ENCODE data around the gene SOX8.

Gene SOX8

DNA sequence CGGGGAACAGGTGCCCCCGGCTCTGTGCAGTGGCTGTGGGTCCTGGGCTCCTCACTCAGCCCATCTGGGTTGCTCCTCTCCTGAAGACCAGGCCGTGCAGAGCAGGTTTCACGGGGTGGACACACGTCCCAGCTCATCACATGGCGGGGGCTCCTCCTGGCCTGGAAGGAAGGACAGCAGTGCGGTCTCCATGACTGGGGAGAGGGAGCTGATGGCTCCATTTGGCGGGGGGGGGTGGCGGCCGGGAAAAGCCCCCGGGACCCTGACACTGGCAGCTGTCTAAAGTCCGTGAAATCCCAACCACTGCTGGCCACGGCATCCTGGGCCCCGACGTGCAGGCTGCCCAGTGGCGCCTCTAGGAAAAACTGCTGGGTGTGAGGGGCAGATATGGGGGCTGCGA is 19.0 kb downstream of the SOX8 start:
- peaks cover 39% of the 10 kb centered on the region for H3K4me1 ChIP-seq (ENCODE audit: insufficient read depth, low read length)
- H2AFZ ChIP-seq (ENCODE audit: low read depth, low read length): no peak overlapping the region

DNA sequence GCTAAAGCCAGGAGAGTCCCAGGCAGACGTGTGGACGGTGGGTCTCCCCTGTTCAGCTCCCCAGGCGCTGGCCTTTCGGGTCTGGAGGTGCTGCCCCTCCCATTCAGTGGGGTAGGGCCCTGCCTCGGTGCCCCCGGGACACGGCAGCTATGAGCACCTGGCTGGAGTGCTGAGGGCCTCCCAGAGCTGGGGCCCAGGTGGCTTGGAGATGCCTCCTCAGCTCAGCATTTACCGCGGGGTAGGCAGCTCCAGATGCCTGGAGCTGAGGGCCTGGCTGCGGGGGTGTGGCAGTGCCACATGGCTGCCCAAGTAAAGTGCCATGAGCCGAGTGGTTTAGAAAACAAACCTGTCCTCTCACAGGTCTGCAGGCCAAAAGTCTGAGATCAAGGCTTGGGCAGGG is 19.5 kb downstream of the SOX8 start:
- no peak overlapping the region for H3K4me3 ChIP-seq (ENCODE audit: low read length)
- H3K9me3 ChIP-seq (ENCODE audit: low read length): peaks cover 7% of the 10 kb centered on the region
- no peaks in the 10 kb centered on the region for H3K36me3 ChIP-seq (ENCODE audit: insufficient read depth, low read length)
- no peak overlapping the region for H2AFZ ChIP-seq (ENCODE audit: low read depth, low read length)
- H3K27me3 ChIP-seq (ENCODE audit: insufficient read depth, low read length): peaks cover 8% of the 10 kb centered on the region
- peaks cover 36% of the 10 kb centered on the region for H3K4me1 ChIP-seq (ENCODE audit: insufficient read depth, low read length)

More for the DNA sequence above, 19.0 kb downstream of the SOX8 start:
- peaks cover 8% of the 10 kb centered on the region for H3K27me3 ChIP-seq (ENCODE audit: insufficient read depth, low read length)
- no peak overlapping the region for H3K4me3 ChIP-seq (ENCODE audit: low read length)
- no peaks in the 10 kb centered on the region for H3K36me3 ChIP-seq (ENCODE audit: insufficient read depth, low read length)
- H3K9me3 ChIP-seq (ENCODE audit: low read length): peaks cover 7% of the 10 kb centered on the region

DNA sequence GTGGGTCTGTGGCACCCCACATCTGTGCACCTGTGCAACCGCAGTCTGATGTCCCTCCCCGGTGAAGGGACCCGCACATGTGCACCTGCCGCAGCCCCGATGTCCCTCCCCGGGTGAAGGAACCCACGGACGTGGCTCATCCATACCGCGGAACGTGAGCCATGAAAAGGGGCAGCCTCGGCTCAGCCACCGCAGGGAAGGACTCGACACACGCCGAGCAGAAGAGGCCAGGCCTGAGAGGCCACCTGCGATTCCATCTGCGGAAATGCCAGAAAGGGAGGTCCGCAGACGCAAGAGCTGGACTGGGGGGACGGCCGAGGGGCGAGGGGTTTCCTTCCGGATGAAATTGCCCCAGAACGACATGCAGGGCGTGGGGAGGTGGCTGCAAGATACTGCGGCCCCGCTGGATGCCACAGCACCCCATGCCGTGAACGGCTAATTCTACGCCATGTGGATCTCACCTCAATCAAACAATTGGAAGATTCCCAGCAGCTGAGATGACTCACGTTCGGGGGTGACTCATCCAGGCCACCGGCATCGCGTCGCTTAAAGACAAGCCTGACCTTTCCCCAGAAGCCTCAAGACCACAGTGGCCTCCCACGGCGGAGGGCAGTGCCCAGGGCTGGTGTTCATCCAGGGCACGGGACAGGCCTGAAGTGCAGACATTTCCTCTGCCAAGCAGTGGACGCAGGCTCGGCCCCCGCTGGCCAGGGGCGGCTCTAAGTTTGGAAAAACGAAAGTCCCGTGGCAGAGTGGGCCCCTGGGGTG is 21.0 kb downstream of the SOX8 start:
- H3K4me1 ChIP-seq (ENCODE audit: insufficient read depth, low read length): peaks cover 22% of the 10 kb centered on the region
- peaks cover 7% of the 10 kb centered on the region for H3K9me3 ChIP-seq (ENCODE audit: low read length)
- H3K36me3 ChIP-seq (ENCODE audit: insufficient read depth, low read length): no peaks in the 10 kb centered on the region
- peaks cover 8% of the 10 kb centered on the region for H3K27me3 ChIP-seq (ENCODE audit: insufficient read depth, low read length)
- H2AFZ ChIP-seq (ENCODE audit: low read depth, low read length): no peak overlapping the region
- H3K4me3 ChIP-seq (ENCODE audit: low read length): no peak overlapping the region

DNA sequence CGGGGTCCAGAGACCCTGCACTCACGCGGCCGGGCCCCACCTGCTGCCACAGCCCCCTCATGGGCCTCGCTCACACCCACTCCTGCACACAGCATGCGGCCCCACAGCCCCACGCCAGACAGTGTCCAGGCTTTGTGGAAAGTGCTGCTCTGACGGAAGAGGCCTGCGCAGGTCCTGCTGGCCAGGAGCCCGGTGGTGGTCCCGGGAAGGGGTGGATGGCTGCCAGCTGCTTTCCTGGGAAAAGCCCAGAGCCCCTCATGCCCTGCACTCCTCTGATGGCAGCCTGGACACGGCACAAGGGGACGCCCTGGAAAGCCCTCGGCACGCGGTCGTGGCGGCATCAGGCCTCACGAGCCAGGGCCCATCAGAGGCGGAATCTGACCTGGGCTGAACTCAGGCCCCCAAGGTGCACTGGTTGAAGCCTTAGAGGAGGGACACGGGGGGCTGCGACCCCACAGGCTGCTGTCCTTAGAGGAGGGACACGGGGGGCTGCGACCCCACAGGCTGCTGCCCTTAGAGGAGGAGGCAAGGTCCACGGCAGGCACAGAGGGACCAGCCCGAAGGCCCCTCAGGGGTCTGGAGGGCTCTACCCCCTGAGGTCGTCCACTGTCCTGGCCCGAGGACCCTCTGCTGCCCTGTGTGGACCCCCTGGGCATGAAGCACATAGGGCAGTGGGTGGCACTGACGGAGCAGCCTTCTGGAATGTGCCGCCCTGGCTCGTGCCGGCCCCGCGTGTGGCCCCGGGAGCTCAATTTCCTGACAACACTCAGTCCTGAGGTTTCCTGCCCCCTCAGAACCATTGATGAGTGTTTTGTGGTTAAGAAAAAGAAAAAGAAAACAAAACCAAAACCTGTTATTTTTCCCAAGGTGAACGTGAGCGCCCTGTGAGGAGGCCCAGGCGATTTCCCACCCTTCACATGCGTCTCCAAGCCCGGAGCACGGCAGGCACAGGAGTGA is 22.1 kb downstream of the SOX8 start:
- H3K4me3 ChIP-seq (ENCODE audit: low read length): no peak overlapping the region
- peaks cover 11% of the 10 kb centered on the region for H3K27me3 ChIP-seq (ENCODE audit: insufficient read depth, low read length)
- H2AFZ ChIP-seq (ENCODE audit: low read depth, low read length): no peak overlapping the region
- H3K4me1 ChIP-seq (ENCODE audit: insufficient read depth, low read length): peaks cover 13% of the 10 kb centered on the region
- H3K9me3 ChIP-seq (ENCODE audit: low read length): peaks cover 7% of the 10 kb centered on the region
- H3K36me3 ChIP-seq (ENCODE audit: insufficient read depth, low read length): no peaks in the 10 kb centered on the region

DNA sequence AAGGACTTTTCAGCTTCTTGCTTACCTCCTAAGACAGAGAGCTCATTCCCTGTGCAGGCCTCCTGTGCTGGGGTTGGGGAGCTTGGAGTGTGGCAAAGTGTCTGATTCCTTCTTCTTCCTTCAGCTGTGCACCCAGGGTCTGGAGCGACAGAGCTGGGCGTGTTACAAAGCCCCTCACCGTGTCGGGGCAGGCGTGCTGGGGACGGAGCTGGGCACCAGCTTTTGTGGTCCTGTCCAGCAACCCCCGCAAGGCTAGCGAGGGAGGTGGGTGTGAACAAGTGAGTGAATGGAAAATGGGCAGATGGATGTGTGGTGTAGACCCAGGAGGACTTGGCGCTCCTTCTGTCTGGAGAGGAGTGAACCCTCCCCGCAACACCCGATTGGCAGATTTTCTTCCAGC is 23.7 kb downstream of the SOX8 start:
- H3K9me3 ChIP-seq (ENCODE audit: low read length): peaks cover 7% of the 10 kb centered on the region
- no peak overlapping the region for H2AFZ ChIP-seq (ENCODE audit: low read depth, low read length)
- H3K27me3 ChIP-seq (ENCODE audit: insufficient read depth, low read length): peaks cover 20% of the 10 kb centered on the region
- H3K4me1 ChIP-seq (ENCODE audit: insufficient read depth, low read length): peaks cover 20% of the 10 kb centered on the region
- H3K36me3 ChIP-seq (ENCODE audit: insufficient read depth, low read length): no peaks in the 10 kb centered on the region
- no peak overlapping the region for H3K4me3 ChIP-seq (ENCODE audit: low read length)

DNA sequence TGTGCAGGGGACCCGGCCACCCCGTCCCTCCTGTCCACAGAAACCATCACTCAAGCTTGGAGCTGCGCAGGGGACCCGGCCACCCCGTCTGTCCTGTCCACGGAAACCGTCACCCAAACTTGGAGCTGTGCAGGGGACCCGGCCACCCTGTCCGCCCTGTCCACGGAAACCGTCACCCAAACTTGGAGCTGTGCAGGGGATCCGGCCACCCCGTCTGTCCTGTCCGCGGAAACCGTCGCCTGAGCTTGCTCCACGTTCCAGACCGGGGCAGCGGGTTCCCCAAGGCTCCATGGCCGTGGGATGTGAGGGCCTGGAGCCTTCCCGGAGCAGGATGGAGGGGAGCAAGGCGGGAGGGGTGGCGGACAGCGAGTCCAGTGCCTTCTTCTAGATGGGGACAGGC is 25.2 kb downstream of the SOX8 start:
- Histone ChIP-seq H3K4me1 (ENCODE audit: insufficient read depth, low read length) (peaks cover 32% of the 10 kb centered on the region), H3K9me3 (ENCODE audit: low read length) (no peaks in the 10 kb centered on the region), H2AFZ (ENCODE audit: low read depth, low read length) (no peak overlapping the region), H3K36me3 (ENCODE audit: insufficient read depth, low read length) (no peaks in the 10 kb centered on the region), H3K27me3 (ENCODE audit: insufficient read depth, low read length) (peaks cover 30% of the 10 kb centered on the region), H3K4me3 (ENCODE audit: low read length) (no peak overlapping the region)

DNA sequence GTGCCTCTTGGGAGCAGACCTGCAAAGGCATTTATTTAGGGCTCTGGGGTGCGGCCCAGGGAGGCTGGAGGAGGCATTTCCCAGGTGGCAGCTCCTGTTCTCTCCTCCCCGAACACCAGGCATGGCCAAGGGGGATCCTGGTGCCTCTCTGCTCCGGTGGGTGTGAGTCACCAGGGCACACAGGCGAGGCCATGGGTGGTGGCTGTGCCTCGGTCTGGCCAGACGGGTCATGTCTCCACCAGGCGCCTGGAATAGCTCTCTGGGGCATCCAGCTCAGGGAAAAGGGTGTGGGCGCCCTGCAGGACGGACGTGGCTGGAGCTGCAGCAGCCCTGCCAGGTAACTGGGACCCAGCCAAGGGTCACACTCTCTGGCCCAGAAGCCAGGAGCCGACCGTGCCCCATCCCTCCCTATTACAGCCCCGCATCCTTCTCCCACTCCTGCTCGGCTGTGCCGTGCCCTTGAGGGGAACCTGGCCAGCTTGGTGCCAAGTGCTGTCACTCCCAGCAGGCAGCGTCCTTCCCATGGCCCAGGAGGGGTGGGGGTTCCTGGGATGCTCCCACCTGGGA is 25.8 kb downstream of the SOX8 start:
- Histone ChIP-seq H2AFZ (ENCODE audit: low read depth, low read length) (no peak overlapping the region), H3K27me3 (ENCODE audit: insufficient read depth, low read length) (peaks cover 31% of the 10 kb centered on the region)

DNA sequence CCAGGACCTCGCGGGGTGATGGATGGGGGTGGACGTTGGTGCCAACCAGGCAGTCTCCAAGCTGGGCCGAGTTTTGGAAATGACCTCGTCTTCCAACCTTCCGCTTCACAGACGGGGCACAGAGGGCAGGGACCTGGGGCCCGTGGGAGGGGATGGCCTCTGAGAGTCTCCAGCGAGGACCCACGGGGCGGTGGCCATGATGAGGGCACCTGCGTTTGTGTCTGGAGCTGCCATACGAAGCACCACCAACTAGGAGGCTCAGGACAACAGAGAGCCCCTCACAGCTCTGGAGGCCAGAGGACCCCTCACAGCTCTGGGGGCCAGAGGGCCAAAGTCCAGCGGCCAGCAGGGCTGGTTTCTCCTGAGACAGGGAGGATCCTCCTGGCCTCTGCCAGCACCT is 26.5 kb downstream of the SOX8 start:
- no peaks in the 10 kb centered on the region for H3K36me3 ChIP-seq (ENCODE audit: insufficient read depth, low read length)
- H3K4me1 ChIP-seq (ENCODE audit: insufficient read depth, low read length): peaks cover 23% of the 10 kb centered on the region
- H3K9me3 ChIP-seq (ENCODE audit: low read length): no peaks in the 10 kb centered on the region
- no peak overlapping the region for H3K4me3 ChIP-seq (ENCODE audit: low read length)
- no peak overlapping the region for H2AFZ ChIP-seq (ENCODE audit: low read depth, low read length)
- peaks cover 32% of the 10 kb centered on the region for H3K27me3 ChIP-seq (ENCODE audit: insufficient read depth, low read length)

More for the DNA sequence above, 25.8 kb downstream of the SOX8 start:
- peaks cover 30% of the 10 kb centered on the region for H3K4me1 ChIP-seq (ENCODE audit: insufficient read depth, low read length)
- H3K9me3 ChIP-seq (ENCODE audit: low read length): no peaks in the 10 kb centered on the region
- H3K36me3 ChIP-seq (ENCODE audit: insufficient read depth, low read length): no peaks in the 10 kb centered on the region
- H3K4me3 ChIP-seq (ENCODE audit: low read length): no peak overlapping the region

DNA sequence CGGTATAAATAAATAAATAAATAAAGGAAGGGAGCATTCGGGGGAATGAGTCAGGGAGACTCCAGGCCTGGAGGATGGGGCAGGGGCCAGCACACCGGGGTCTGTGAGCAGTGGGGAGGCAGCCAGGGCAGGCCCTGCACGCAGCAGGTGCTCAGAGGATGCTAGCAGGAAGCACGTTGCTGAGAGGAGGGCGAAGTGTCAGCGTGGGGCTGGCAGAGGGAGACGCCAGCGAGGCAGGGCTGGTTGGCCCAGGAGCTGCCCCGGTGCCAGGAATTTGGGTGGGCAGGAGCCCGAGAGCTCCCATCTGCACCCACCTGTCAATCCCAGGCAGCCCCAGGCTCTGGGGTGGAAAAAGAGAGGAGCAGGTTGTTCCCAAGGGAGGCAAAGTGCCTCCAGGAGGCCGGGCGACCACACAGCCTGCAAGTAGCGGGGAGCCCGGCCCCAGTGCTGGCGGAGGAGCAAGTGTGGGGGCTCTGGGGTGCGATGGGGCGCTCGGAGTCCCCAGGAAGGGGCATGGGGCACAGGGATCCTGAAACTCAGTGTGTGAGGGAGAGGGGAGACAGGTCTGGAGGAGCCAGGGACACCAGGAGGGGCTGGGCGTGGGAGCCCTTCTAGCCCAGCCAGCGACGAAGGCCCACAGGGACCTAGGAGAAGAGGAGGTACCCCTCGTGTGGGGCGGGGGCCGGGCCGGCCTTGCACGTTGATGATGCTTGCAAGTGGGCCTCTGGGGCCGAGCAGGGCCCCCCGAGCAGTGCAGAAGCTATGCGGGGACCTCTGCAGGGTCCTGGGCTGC is 28.0 kb downstream of the SOX8 start:
- peaks cover 19% of the 10 kb centered on the region for H3K4me1 ChIP-seq (ENCODE audit: insufficient read depth, low read length)
- peaks cover 34% of the 10 kb centered on the region for H3K27me3 ChIP-seq (ENCODE audit: insufficient read depth, low read length)
- no peaks in the 10 kb centered on the region for H3K36me3 ChIP-seq (ENCODE audit: insufficient read depth, low read length)
- no peaks in the 10 kb centered on the region for H3K9me3 ChIP-seq (ENCODE audit: low read length)
- no peak overlapping the region for H3K4me3 ChIP-seq (ENCODE audit: low read length)
- H2AFZ ChIP-seq (ENCODE audit: low read depth, low read length): no peak overlapping the region

DNA sequence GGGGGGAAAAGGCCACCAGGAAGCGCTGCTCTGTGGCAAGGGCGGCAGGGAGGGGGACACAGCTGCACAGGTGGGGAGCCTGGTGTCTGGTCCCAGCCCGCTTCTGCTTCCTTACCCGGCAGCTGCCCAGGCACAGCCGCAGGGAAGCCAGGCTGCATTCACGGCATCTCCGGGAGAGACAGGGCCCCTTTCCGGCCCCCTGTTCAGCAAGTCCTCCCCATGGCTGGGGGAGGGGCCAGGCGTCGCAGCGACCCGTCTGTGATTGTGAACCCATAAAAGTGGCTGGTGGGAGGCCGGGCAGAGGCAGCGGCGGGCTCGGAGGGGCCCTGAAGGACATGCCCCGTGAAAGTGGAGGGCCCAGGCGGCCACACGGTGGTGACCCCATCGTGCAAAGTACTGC is 28.7 kb downstream of the SOX8 start:
- Histone ChIP-seq H3K4me1 (ENCODE audit: insufficient read depth, low read length) (peaks cover 19% of the 10 kb centered on the region), H3K4me3 (ENCODE audit: low read length) (no peak overlapping the region), H3K27me3 (ENCODE audit: insufficient read depth, low read length) (peaks cover 34% of the 10 kb centered on the region), H3K9me3 (ENCODE audit: low read length) (no peaks in the 10 kb centered on the region), H2AFZ (ENCODE audit: low read depth, low read length) (no peak overlapping the region), H3K36me3 (ENCODE audit: insufficient read depth, low read length) (no peaks in the 10 kb centered on the region)

DNA sequence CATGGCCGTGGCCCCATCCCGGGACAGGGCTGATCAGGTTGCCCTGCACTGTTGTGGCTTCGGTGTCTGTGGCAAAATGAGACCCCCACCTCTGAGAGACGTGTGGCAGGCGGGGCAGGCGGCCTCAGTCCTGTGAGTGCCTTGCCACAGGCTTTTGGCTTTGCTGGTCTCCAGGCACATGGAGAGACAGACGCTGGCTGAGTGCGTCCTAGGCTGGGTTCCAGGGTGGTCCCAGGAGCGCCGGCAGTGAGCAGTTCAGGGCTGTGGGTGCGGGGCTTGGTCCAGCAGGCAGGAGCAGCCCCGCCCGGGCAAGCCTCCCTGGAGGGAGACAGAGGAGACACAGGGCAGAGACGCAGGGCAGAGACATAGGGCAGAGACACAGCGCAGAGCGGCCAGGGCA is 29.2 kb downstream of the SOX8 start:
- Histone ChIP-seq H3K4me1 (ENCODE audit: insufficient read depth, low read length) (peaks cover 19% of the 10 kb centered on the region), H3K27me3 (ENCODE audit: insufficient read depth, low read length) (peaks cover 34% of the 10 kb centered on the region), H3K9me3 (ENCODE audit: low read length) (no peaks in the 10 kb centered on the region), H3K36me3 (ENCODE audit: insufficient read depth, low read length) (no peaks in the 10 kb centered on the region), H3K4me3 (ENCODE audit: low read length) (no peak overlapping the region), H2AFZ (ENCODE audit: low read depth, low read length) (no peak overlapping the region)

DNA sequence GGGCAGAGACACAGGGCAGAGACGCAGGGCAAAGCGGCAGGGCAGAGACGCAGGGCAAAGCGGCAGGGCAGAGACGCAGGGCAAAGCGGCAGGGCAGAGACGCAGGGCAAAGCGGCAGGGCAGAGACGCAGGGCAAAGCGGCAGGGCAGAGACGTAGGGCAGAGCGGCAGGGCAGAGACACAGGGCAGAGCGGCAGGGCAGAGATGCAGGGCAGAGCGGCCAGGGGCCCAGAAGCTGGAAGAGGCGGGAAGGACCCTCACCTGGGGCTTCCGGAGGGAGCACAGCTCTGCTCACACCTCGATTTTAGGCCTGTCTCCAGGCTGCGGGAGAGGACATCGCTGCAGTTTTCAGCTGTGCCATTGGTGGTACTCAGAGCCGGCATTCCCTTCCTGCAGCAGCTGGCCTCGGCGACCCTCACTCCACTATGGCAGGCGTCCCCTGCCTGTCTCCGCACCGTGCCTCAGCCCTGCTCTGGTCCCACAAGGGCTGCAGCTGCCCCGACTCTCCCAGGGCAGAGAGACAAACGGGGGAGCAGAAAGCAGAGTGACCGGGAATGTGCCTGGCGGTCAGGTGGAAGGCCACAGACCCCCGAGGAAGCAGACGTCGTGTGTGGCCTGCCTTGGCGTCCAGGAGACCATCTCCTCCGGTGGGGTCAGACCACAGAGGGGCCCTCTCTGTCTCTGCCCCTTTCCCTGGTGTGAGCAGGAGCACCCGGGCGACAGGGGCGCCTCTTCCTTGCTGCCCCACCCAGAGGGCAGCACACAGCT is 29.9 kb downstream of the SOX8 start:
- H2AFZ ChIP-seq (ENCODE audit: low read depth, low read length): no peak overlapping the region
- H3K36me3 ChIP-seq (ENCODE audit: insufficient read depth, low read length): no peaks in the 10 kb centered on the region
- H3K27me3 ChIP-seq (ENCODE audit: insufficient read depth, low read length): peaks cover 34% of the 10 kb centered on the region
- no peak overlapping the region for H3K4me3 ChIP-seq (ENCODE audit: low read length)
- H3K9me3 ChIP-seq (ENCODE audit: low read length): no peaks in the 10 kb centered on the region
- peaks cover 19% of the 10 kb centered on the region for H3K4me1 ChIP-seq (ENCODE audit: insufficient read depth, low read length)

Measured in neuron (in vitro differentiated cells).